Measurements from ENCODE around the gene SIGLEC9. TPM values are rescaled to one million over a fixed set of nuclear protein-coding genes. Genes with fewer than 3 reads are reported as not detected.

The SIGLEC9 gene
- polyA plus RNA-seq, 1 donor from 2014 or later: 0.21 TPM

DNA sequence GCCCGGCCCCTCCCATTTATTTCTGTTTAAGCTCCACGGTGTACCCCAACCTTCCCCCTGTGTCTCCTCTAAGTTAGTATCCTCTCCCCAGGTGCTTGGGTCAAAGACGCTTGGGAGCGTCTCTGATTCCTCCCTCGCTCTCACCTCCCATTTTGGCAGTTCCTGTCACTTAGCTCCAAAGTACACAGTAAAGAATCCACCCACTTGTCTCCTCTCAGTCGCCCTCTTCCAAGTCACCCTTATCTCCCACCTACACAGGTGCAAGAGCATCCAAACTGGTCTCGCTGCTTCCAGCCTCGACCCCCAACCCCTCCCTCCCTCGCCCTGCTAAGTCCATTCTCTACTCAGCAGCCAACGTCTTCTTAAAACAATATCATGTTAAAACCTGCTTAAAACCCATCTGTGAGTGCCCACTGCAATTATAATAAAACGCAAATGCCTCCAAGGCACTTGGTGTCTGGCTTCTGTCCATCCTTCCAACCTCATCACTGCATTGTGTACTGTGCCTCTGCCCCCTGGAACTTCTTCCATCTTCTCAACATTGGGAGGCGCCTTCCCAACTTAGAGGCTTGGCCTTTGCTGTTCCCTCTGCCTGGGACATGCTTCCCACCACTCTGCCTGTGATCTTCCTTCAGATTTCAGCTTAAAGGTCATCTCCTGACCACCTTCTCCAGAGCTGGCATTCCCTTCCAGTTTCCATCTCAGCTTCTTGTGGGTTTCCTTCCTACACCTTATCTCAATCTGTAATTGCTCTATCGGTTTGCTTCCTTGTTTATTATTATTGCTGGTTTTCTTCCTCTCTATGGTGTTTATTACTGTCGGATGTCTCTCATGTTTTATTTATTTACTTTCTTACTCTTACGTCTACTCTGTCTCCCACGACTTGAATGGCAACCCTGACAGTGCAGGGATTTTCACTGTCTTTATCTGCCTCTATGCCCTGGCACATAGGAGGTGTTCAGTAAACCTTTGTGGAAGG, 32.5 kb upstream of the SIGLEC9 start:
- Mint-ChIP-seq H3K4me1 (peaks cover 2 to 11% (median 3%) of the 10 kb centered on the region in 3 donors), H3K27me3 (no peaks in the 10 kb centered on the region), H3K4me3 (no peak overlapping the region), H3K36me3 (peaks cover 5% of the 10 kb centered on the region), H3K27ac (peak overlapping the region in 1 of 3 donors; percentile 45), H3K9me3 (no peaks in the 10 kb centered on the region)

DNA sequence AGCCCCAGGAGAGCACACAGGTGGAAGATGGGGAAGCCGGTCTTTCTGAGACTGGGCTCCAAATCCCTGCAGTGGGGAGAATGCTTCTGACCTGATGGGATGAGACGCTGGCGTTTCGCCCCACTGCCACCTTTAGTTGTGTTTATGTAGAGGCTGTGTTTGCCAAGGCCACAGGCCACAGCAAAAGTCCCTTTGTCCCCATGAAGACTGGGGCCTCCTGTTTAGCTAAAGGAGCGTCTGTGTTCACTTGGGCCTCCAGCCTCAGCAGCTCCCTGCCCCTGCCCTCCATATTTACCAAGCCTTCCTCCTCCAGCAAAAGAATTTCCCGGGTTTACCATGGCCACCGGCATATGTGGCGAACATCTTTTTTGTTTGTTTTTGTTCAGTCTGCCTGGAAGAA, 31.6 kb upstream of the SIGLEC9 start:
- H3K4me3 Mint-ChIP-seq: no peak overlapping the region
- H3K9me3 Mint-ChIP-seq: no peaks in the 10 kb centered on the region
- no peak overlapping the region for H3K27ac Mint-ChIP-seq
- no peaks in the 10 kb centered on the region for H3K27me3 Mint-ChIP-seq
- H3K36me3 Mint-ChIP-seq: peaks cover 4% of the 10 kb centered on the region
- peaks cover 3 to 11% (median 3%) of the 10 kb centered on the region in 3 donors for H3K4me1 Mint-ChIP-seq

GRCh38 chr19:51093510-51094345, 31.0 kb upstream of the SIGLEC9 start:
- Mint-ChIP-seq H3K4me1 (peaks cover 3 to 11% (median 3%) of the 10 kb centered on the region in 3 donors), H3K27ac (peak overlapping the region in 2 of 3 donors; percentile 65 to 77), H3K36me3 (peaks cover 2% of the 10 kb centered on the region), H3K9me3 (no peaks in the 10 kb centered on the region), H3K27me3 (no peaks in the 10 kb centered on the region), H3K4me3 (peak overlapping the region in 1 of 4 donors; percentile 21)

DNA sequence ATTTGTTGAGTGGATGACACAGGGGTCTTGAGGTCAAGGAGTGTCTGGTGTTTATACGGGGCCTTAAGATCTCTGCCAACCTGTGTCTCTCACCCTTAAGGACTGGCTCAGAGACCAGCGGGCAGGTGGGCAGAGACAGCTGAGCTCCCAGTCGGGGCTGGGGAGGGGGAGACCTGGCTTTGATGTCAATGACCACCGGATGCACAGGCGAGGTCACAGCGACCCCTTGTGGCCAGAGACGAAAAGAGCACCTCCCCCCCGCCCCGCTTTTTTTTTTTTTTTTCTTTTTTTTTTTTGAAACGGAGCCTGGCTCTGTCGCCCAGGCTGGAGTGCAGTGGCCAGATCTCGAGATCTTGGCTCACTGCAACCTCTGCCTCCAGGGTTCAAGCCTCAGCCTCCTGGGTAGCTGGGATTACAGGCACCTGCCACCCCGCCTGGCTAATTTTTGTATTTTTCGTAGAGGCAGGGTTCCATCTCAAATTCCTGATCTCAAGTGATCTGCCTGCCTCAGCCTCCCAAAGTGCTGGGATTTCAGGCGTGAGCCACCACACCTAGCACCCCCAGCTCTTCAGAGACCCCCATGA, 29.9 kb upstream of the SIGLEC9 start:
- H3K4me1 Mint-ChIP-seq: peaks cover 3 to 11% (median 3%) of the 10 kb centered on the region in 3 donors
- H3K36me3 Mint-ChIP-seq: peaks cover 6% of the 10 kb centered on the region
- H3K27me3 Mint-ChIP-seq: no peaks in the 10 kb centered on the region
- no peaks in the 10 kb centered on the region for H3K9me3 Mint-ChIP-seq
- H3K27ac Mint-ChIP-seq: peak overlapping the region in 2 of 3 donors; percentile 63 to 77
- H3K4me3 Mint-ChIP-seq: no peak overlapping the region

GRCh38 chr19:51096473-51097165, 28.1 kb upstream of the SIGLEC9 start:
- no peak overlapping the region for H3K27ac Mint-ChIP-seq
- no peak overlapping the region for H3K4me3 Mint-ChIP-seq
- H3K36me3 Mint-ChIP-seq: peaks cover 6% of the 10 kb centered on the region
- no peaks in the 10 kb centered on the region for H3K9me3 Mint-ChIP-seq
- H3K4me1 Mint-ChIP-seq: peaks cover 3 to 11% (median 3%) of the 10 kb centered on the region in 3 donors
- no peaks in the 10 kb centered on the region for H3K27me3 Mint-ChIP-seq

- H3K36me3 Mint-ChIP-seq: peaks cover 6% of the 10 kb centered on the region
- no peak overlapping the region for H3K4me3 Mint-ChIP-seq
- peaks cover 3 to 10% (median 3%) of the 10 kb centered on the region in 3 donors for H3K4me1 Mint-ChIP-seq
These were observed 27.5 kb upstream of the SIGLEC9 start for GRCh38 chr19:51097166-51097738.

DNA sequence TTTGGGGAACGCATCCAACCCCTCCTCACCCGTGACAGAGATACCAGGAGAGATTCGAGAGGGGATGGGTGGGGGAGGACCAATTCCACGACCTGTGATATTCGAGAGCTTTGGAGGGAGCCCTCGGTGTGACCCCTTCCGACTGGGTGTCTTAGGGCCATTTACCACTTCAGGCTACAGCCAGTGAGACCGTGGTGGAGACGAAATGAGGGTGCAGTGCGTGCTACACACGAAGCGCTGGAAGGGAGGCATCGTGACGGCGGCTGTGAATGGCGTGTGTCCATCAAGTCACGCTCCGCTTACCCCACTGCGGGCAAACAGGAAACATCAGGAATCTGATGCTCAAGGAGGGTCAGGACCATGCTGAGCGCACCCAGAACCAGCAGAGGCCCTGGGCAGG, 26.9 kb upstream of the SIGLEC9 start:
- H3K9me3 Mint-ChIP-seq: no peaks in the 10 kb centered on the region
- H3K4me3 Mint-ChIP-seq: no peak overlapping the region
- H3K27me3 Mint-ChIP-seq: no peaks in the 10 kb centered on the region
- H3K4me1 Mint-ChIP-seq: peaks cover 3 to 5% (median 4%) of the 10 kb centered on the region in 3 donors
- H3K27ac Mint-ChIP-seq: peak overlapping the region in 1 of 3 donors; percentile 19
- peaks cover 6% of the 10 kb centered on the region for H3K36me3 Mint-ChIP-seq

More at GRCh38 chr19:51097166-51097738, 27.5 kb upstream of the SIGLEC9 start:
- no peak overlapping the region for H3K27ac Mint-ChIP-seq
- H3K9me3 Mint-ChIP-seq: no peaks in the 10 kb centered on the region
- H3K27me3 Mint-ChIP-seq: no peaks in the 10 kb centered on the region

GRCh38 chr19:51098365-51099046, 26.2 kb upstream of the SIGLEC9 start:
- peak overlapping the region in 1 of 3 donors; percentile 19 for H3K27ac Mint-ChIP-seq
- H3K36me3 Mint-ChIP-seq: peaks cover 6% of the 10 kb centered on the region
- no peaks in the 10 kb centered on the region for H3K27me3 Mint-ChIP-seq
- no peaks in the 10 kb centered on the region for H3K9me3 Mint-ChIP-seq
- peaks cover 3 to 4% (median 4%) of the 10 kb centered on the region in 3 donors for H3K4me1 Mint-ChIP-seq
- no peak overlapping the region for H3K4me3 Mint-ChIP-seq

- Mint-ChIP-seq H3K27ac (no peak overlapping the region), H3K27me3 (no peaks in the 10 kb centered on the region), H3K9me3 (no peaks in the 10 kb centered on the region), H3K4me1 (peaks cover 3 to 4% (median 4%) of the 10 kb centered on the region in 3 donors), H3K36me3 (peaks cover 6% of the 10 kb centered on the region), H3K4me3 (no peak overlapping the region)
These were observed 25.7 kb upstream of the SIGLEC9 start for GRCh38 chr19:51099047-51099382.

- Mint-ChIP-seq H3K27me3 (no peaks in the 10 kb centered on the region), H3K27ac (peak overlapping the region in 1 of 3 donors; percentile 43), H3K4me1 (peaks cover 4 to 6% (median 6%) of the 10 kb centered on the region in 3 donors), H3K9me3 (no peaks in the 10 kb centered on the region), H3K36me3 (peaks cover 6% of the 10 kb centered on the region), H3K4me3 (no peak overlapping the region)
These were observed 24.1 kb upstream of the SIGLEC9 start for GRCh38 chr19:51100601-51101000.

DNA sequence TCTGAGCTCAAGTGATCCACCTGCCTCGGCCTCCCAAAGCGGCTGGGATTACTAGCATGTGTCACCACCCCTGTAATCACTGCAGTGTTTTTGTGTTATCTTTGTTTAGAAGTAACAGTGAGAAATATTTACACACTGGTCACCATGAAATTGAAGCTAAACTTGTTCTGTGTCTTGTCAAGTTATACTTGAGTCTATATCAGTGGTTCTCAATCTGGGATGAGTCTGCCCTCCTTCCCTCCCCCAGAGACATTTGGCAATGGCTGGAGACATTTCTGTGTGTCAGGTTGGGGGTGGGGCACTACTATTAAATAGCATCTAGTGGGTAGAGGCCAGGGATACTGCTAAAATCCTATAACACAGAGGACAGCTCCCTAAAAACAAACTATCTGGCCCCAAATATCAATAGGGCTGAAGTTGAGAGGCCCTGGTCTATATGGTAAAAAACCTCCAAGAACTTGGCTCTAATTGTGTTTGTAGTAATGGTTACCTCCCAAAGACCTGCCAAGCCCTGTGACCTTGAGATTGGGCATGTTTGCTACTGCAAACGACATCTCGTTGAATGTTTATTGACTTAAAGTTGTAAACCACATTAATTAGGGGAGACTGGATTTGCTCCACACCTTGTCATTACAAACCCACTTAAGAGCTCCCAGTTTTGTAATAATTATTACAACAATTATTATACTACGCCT, 23.4 kb upstream of the SIGLEC9 start:
- Mint-ChIP-seq H3K27me3 (no peaks in the 10 kb centered on the region), H3K4me3 (no peak overlapping the region), H3K27ac (peak overlapping the region in 1 of 3 donors; percentile 43), H3K36me3 (peaks cover 6% of the 10 kb centered on the region), H3K4me1 (peaks cover 4 to 11% (median 6%) of the 10 kb centered on the region in 3 donors), H3K9me3 (no peaks in the 10 kb centered on the region)

- no peak overlapping the region for H3K27ac Mint-ChIP-seq
- peaks cover 5% of the 10 kb centered on the region for H3K36me3 Mint-ChIP-seq
- no peaks in the 10 kb centered on the region for H3K27me3 Mint-ChIP-seq
- peaks cover under 1 to 16% (median 12%) of the 10 kb centered on the region in 3 donors for H3K4me1 Mint-ChIP-seq
- H3K9me3 Mint-ChIP-seq: no peaks in the 10 kb centered on the region
- H3K4me3 Mint-ChIP-seq: no peak overlapping the region
These were observed 21.7 kb upstream of the SIGLEC9 start for GRCh38 chr19:51102991-51103390.

DNA sequence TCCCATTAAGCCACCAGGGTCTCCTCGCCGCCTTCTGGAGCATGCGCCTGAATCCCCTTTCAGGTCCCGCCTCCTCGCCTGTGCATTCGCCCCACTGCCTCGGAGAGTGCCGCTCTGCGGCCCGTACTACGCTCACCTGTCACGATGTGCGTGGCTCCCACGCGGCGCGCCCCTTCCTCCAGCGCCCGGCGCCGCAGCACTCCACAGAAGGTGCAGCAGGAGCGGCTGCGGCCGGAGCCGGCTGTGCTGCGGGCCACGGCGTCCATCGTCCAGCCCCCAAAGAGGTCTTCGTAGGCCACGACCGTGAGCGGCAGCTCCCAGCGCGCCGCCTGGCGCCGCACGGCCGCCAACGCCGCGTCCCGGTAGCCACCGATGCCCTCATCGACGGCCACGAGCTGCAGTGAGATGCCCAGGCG, 20.8 kb upstream of the SIGLEC9 start:
- no peaks in the 10 kb centered on the region for H3K9me3 Mint-ChIP-seq
- peaks cover 9 to 20% (median 20%) of the 10 kb centered on the region in 3 donors for H3K4me1 Mint-ChIP-seq
- peaks cover 5% of the 10 kb centered on the region for H3K36me3 Mint-ChIP-seq
- no peak overlapping the region for H3K4me3 Mint-ChIP-seq
- H3K27me3 Mint-ChIP-seq: no peaks in the 10 kb centered on the region
- H3K27ac Mint-ChIP-seq: no peak overlapping the region
